DOHH2 (cell line): Measurements from ENCODE around the gene WRAP73.

Experiments
- H3F3A ChIP-seq: fragments of 200-600 bp; sonication (generic), shearing (Covaris generic); 2 replicates; pipeline ENCODE4 v1.6.0; 2016; ENCODE audit warnings: antibody characterized with exemption, mild to moderate bottlenecking; ENCODE audit not compliant: control insufficient read depth, insufficient read depth
- H3K27ac ChIP-seq: fragments of 200-600 bp; sonication (generic); 2 replicates; pipeline ENCODE4 v1.5.1; 2014; ENCODE audit warnings: low read depth, mild to moderate bottlenecking, low read length, moderate library complexity
- H3K27me3 ChIP-seq: fragments of 200-600 bp; sonication (generic); 2 replicates; pipeline ENCODE4 v1.6.1; 2014; ENCODE audit warnings: mild to moderate bottlenecking, low read length, mixed read lengths; ENCODE audit not compliant: control insufficient read depth
- H3K36me3 ChIP-seq: fragments of 200-600 bp; sonication (generic); 2 replicates; pipeline ENCODE4 v1.6.1; 2014; ENCODE audit warnings: mild to moderate bottlenecking, low read length, moderate library complexity, mixed read lengths; ENCODE audit not compliant: control insufficient read depth
- H3K4me1 ChIP-seq: fragments of 200-600 bp; sonication (generic); 2 replicates; pipeline ENCODE4 v1.6.1; 2014; ENCODE audit warnings: mild to moderate bottlenecking, low read length, mixed read lengths; ENCODE audit not compliant: control insufficient read depth
- H3K4me2 ChIP-seq: fragments of 200-600 bp; sonication (generic); 2 replicates; pipeline ENCODE4 v1.6.0; 2014; ENCODE audit warnings: mild to moderate bottlenecking, low read length, moderate library complexity
- H3K4me3 ChIP-seq: fragments of 200-600 bp; sonication (generic); 2 replicates; pipeline ENCODE4 v1.5.1; 2014; ENCODE audit warnings: mild to moderate bottlenecking, low read length, mixed read lengths
- H3K79me2 ChIP-seq: fragments of 200-600 bp; sonication (generic); 2 replicates; pipeline ENCODE4 v1.6.1; 2014; ENCODE audit warnings: mild to moderate bottlenecking, low read length, mixed read lengths; ENCODE audit not compliant: control insufficient read depth
- H3K9me2 ChIP-seq: fragments of 200-600 bp; sonication (generic); replicated peaks from 2 replicates; pipeline ENCODE4 v1.6.1; 2014; ENCODE audit warnings: mild to moderate bottlenecking, low read length, mixed read lengths; ENCODE audit not compliant: control insufficient read depth
- H3K9me3 ChIP-seq: fragments of 200-600 bp; sonication (generic); 2 replicates; pipeline ENCODE4 v1.6.1; 2014; ENCODE audit warnings: antibody characterized with exemption, low read length, mixed read lengths; ENCODE audit not compliant: control insufficient read depth, insufficient read depth
- H4K20me1 ChIP-seq: fragments of 200-600 bp; sonication (generic); 2 replicates; pipeline ENCODE4 v1.6.0; 2014; ENCODE audit warnings: low read depth, mild to moderate bottlenecking, antibody characterized with exemption, low read length, moderate library complexity; ENCODE audit not compliant: control insufficient read depth, insufficient read depth
- CTCF ChIP-seq: fragments of 200-600 bp; sonication (generic); IDR thresholded peaks from one replicate; pipeline ENCODE4 v1.5.1; 2014; ENCODE audit warnings: antibody characterized with exemption, mild to moderate bottlenecking, low read depth, low read length; ENCODE audit not compliant: poor library complexity, severe bottlenecking
- EZH2phosphoT487 ChIP-seq: fragments of 200-600 bp; sonication (generic); IDR thresholded peaks from 2 replicates; pipeline ENCODE4 v1.6.1; 2017; ENCODE audit warnings: borderline replicate concordance, mild to moderate bottlenecking, antibody characterized with exemption, low read length, moderate library complexity, mixed read lengths

Gene WRAP73

DNA sequence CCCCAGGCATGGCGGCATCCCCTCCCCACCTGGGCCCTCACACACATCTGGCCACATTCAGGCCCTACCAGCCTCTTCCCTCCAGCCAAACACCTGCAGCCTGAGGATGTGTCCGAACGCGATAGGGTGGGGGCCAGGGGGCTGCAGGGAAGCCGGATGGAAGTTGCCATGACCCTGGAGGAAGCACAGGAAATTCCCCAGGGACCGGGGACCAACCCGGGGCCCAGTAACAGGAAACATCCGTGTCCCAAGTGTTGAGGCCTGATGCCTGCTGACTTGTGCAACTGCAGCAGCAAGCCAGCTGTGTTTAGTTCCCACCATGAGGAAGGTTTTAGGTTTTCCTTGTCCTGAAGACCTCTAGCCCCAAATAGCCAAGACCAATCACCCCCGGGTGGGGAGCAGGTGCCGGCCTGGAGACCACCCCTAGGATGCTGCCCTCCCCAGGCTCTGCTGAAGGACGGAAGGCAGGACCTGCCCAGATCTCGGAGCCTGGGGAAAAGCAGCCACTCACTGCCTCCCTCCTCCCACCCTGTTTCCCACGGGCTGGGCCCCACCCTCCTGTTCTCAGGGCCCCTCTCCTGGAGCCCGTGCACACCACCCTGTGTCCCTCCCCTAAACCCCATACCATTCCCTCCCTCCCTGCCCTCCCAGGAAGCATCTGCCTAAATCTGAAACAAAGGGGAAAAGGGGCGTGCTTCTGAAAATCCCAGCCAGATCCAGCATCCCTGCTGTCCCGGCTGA lies 68.4 kb downstream of the WRAP73 start:
- Histone ChIP-seq H4K20me1 (no peaks in the 10 kb centered on the region), H3K79me2 (no peaks in the 10 kb centered on the region)

More for the DNA sequence above, 68.4 kb downstream of the WRAP73 start:
- H3K27ac ChIP-seq, result no peak overlapping the region
- no peaks in the 10 kb centered on the region for H3K27me3 ChIP-seq
- H3K4me2 ChIP-seq, result no peak overlapping the region
- H3K9me3 ChIP-seq, result peaks cover 28% of the 10 kb centered on the region; the same call in 1 of the 2 replicates
- no peaks in the 10 kb centered on the region for H3K4me1 ChIP-seq
- no peak overlapping the region for H3K4me3 ChIP-seq
- no peaks in the 10 kb centered on the region for H3F3A ChIP-seq
- no peaks in the 10 kb centered on the region for H3K36me3 ChIP-seq
- TF ChIP-seq CTCF (no peak), EZH2phosphoT487 (no peak)
- H3K9me2 ChIP-seq, result no peaks in the 10 kb centered on the region
